ENCODE data around the gene PKIB.

Gene PKIB, protein sequence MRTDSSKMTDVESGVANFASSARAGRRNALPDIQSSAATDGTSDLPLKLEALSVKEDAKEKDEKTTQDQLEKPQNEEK

DNA sequence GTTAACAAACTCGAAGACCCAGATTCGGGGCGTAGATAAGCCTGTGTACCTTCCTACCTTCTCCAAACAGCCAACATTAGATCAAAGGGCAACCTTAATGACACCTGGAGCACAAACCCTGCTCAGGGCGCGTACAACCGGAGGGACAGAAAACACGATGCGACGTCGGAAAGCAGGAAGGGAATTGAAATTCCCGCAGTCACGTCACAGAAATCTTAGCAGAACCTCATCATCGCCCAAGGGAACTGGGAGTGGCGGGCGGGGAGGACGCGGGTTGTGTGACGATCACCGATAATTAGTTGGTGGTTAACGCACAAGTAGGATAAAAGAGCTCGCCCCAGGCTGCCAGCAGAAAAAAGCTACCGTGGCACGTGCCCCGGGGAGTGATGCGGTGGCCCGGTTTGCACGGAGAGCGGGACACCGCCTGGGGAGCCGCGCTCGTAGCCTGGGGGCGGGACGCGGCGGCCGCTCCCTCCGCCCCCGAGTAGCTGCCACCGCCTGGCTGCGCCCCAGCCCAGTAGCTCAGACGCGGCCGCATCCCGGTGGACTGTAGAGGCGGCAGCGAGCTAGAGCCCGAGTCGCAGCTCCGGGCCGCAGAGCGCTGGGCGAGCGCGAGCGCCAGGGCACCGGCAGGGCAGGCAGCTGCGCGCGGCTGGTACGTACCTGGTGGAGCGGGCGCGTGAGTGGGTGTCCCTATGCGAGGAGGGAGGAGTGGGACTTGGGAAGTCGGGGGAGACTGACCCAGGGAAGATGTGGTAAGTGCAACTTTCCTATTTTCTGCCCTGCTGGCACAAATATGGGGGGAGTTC lies at the start of gene PKIB:
Gene PKIB, plus strand, starts transcription at position 525 of the 809 bp plus-strand sequence. CDS start 107,390 bp downstream, outside the sequence.
- Histone ChIP-seq H3K9ac (ENCODE audit: insufficient read length, low read depth) (no peak within 1 kb of the TSS), H3K9me3 (ENCODE audit: insufficient read depth, low read length) (no peaks in the 10 kb centered on the region), H3K36me3 (ENCODE audit: insufficient read depth, insufficient read length, low read length) (no peaks in the 10 kb centered on the region), H3K4me3 (ENCODE audit: insufficient read length, low read depth) (no peak within 1 kb of the TSS), H3K27me3 (ENCODE audit: insufficient read depth, insufficient read length) (no peaks in the 10 kb centered on the region), H3K4me1 (ENCODE audit: insufficient read depth, insufficient read length) (no peaks in the 10 kb centered on the region)
- TF ChIP-seq SUZ12 (IDR thresholded peaks at IDR 0.05; ENCODE audit: extremely low read depth, insufficient read depth, insufficient read length) (no peak), YY1 (IDR thresholded peaks at IDR 0.05; ENCODE audit: insufficient read depth, insufficient read length) (no peak), ZNF274 (IDR thresholded peaks at IDR 0.05; ENCODE audit: low read depth, low read length) (no peak)
- DNase-seq (ENCODE audit: low read depth, low spot score) = no peak

DNA sequence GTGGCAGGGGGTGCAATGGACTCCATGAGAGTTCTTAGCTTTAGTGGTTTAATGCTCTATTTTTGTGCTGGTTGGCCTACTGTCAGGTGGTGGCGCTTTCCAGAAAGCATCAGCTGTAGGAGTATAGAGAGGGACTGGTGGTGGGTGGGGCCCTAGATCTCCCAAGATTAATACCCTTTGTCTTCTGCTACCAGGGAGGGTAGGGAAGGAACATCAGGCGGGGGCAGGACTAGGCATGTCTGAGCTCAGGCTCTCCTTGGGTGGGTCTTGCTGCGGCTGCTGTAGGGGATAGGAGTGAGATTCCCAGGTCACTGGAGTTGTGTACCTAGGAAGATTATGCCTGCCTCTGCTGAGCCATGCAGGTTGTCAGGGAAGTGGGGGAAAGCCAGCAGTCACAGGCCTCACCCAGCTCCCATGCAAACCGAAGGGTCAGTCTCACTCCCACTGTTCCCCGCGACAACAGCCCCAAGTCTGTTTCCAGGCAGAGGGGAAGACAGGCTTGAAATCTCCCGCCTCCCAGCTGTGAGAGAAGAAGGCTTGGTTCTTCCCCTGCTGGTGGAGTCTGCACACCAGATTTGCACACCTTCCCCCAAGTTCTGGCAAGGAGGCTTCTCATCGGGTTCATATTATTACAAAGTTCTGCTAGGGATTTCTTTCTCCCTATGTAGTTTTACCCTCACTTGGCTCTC lies 46.7 kb upstream of the PKIB start:
- no peak for DNase-seq (ENCODE audit: low read depth, low spot score)
- TF ChIP-seq YY1 (IDR thresholded peaks at IDR 0.05; ENCODE audit: insufficient read depth, insufficient read length) = no peak
- no peak for TF ChIP-seq ZNF274 (IDR thresholded peaks at IDR 0.05; ENCODE audit: low read depth, low read length)
- TF ChIP-seq SUZ12 (IDR thresholded peaks at IDR 0.05; ENCODE audit: extremely low read depth, insufficient read depth, insufficient read length) = no peak
- no peaks in the 10 kb centered on the region for H3K36me3 ChIP-seq (ENCODE audit: insufficient read depth, insufficient read length, low read length)

DNA sequence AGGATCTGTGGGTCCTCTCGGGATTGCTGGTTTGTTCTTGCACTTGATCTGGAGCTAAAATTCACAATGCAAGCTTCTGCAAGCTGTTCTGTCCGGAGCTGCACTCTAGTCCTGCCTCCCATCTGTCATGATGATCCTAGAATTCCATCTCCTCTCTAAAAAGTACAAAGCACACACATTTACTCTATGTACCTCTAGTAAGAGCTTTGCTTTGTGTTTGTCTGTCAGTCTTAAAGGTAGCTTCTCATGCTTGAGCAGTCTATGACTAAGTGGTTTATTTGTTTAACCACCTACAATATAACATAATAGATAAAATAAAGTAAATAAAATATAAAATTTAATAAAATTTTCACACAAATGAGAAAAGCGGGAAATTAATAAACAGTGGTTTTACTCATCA lies 46.0 kb upstream of the PKIB start:
- H3K9ac ChIP-seq (ENCODE audit: insufficient read length, low read depth) = no peak overlapping the region
- DNase-seq (ENCODE audit: low read depth, low spot score) = no peak
- no peaks in the 10 kb centered on the region for H3K27me3 ChIP-seq (ENCODE audit: insufficient read depth, insufficient read length)
- H3K4me1 ChIP-seq (ENCODE audit: insufficient read depth, insufficient read length) = no peaks in the 10 kb centered on the region
- no peaks in the 10 kb centered on the region for H3K36me3 ChIP-seq (ENCODE audit: insufficient read depth, insufficient read length, low read length)
- no peak overlapping the region for H3K4me3 ChIP-seq (ENCODE audit: insufficient read length, low read depth)
- TF ChIP-seq ZNF274 (IDR thresholded peaks at IDR 0.05; ENCODE audit: low read depth, low read length) (no peak), YY1 (IDR thresholded peaks at IDR 0.05; ENCODE audit: insufficient read depth, insufficient read length) (no peak), SUZ12 (IDR thresholded peaks at IDR 0.05; ENCODE audit: extremely low read depth, insufficient read depth, insufficient read length) (no peak)
- H3K9me3 ChIP-seq (ENCODE audit: insufficient read depth, low read length) = no peaks in the 10 kb centered on the region; the same call in 1 of the 2 replicates

More for the DNA sequence above, 46.7 kb upstream of the PKIB start:
- Histone ChIP-seq H3K9me3 (ENCODE audit: insufficient read depth, low read length) (no peaks in the 10 kb centered on the region; the same call in 1 of the 2 replicates), H3K4me3 (ENCODE audit: insufficient read length, low read depth) (no peak overlapping the region), H3K4me1 (ENCODE audit: insufficient read depth, insufficient read length) (no peaks in the 10 kb centered on the region), H3K27me3 (ENCODE audit: insufficient read depth, insufficient read length) (no peaks in the 10 kb centered on the region), H3K9ac (ENCODE audit: insufficient read length, low read depth) (no peak overlapping the region)

DNA sequence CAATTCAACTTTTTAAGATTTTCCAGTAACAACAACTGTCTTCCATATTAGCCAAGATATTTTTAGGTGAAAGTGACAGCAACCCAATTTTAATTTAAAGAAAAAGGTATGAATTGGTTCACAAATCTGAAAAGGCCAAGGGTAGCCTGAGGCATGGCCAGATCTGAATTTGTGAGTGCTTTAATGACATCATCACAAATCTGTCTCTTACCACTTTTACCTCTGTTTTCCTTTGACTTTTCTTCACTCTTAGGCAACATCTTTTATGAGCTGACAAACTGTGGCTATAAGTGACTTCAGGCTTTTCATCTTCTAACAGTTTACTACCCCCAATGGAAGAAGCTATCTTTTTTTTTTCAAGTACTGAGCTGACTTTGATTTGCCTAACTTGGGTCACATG lies 44.5 kb upstream of the PKIB start:
- H3K4me3 ChIP-seq (ENCODE audit: insufficient read length, low read depth) = no peak overlapping the region
- no peak overlapping the region for H3K9ac ChIP-seq (ENCODE audit: insufficient read length, low read depth)
- no peaks in the 10 kb centered on the region for H3K36me3 ChIP-seq (ENCODE audit: insufficient read depth, insufficient read length, low read length)
- DNase-seq (ENCODE audit: low read depth, low spot score) = no peak
- no peaks in the 10 kb centered on the region for H3K4me1 ChIP-seq (ENCODE audit: insufficient read depth, insufficient read length)
- no peaks in the 10 kb centered on the region; the same call in 1 of the 2 replicates for H3K9me3 ChIP-seq (ENCODE audit: insufficient read depth, low read length)
- no peaks in the 10 kb centered on the region for H3K27me3 ChIP-seq (ENCODE audit: insufficient read depth, insufficient read length)
- no peak for TF ChIP-seq SUZ12 (IDR thresholded peaks at IDR 0.05; ENCODE audit: extremely low read depth, insufficient read depth, insufficient read length)
- no peak for TF ChIP-seq YY1 (IDR thresholded peaks at IDR 0.05; ENCODE audit: insufficient read depth, insufficient read length)
- TF ChIP-seq ZNF274 (IDR thresholded peaks at IDR 0.05; ENCODE audit: low read depth, low read length) = no peak

DNA sequence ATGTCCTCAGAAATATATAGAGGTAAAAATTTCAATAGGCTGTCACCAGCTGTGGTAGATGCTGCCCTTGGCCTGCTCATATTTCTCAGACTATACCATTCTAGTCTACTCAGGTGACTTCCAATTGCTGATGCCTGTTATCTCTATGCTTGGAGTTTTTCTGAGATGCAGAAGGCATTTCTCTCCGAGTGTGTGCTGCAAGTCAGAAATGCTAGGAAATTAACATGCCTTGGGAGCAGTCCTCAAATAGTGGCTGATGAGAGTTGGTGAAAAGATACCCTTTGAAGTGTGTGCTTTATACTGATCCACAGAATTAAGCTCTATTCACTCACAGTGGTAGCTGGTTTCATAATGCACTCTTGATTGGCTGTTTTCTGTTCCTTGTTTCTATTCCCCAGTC lies 43.2 kb upstream of the PKIB start:
- Histone ChIP-seq H3K36me3 (ENCODE audit: insufficient read depth, insufficient read length, low read length) (no peaks in the 10 kb centered on the region), H3K9ac (ENCODE audit: insufficient read length, low read depth) (no peak overlapping the region), H3K4me3 (ENCODE audit: insufficient read length, low read depth) (no peak overlapping the region), H3K9me3 (ENCODE audit: insufficient read depth, low read length) (no peaks in the 10 kb centered on the region), H3K27me3 (ENCODE audit: insufficient read depth, insufficient read length) (no peaks in the 10 kb centered on the region), H3K4me1 (ENCODE audit: insufficient read depth, insufficient read length) (no peaks in the 10 kb centered on the region)
- DNase-seq (ENCODE audit: low read depth, low spot score) = no peak
- TF ChIP-seq ZNF274 (IDR thresholded peaks at IDR 0.05; ENCODE audit: low read depth, low read length) (no peak), YY1 (IDR thresholded peaks at IDR 0.05; ENCODE audit: insufficient read depth, insufficient read length) (no peak), SUZ12 (IDR thresholded peaks at IDR 0.05; ENCODE audit: extremely low read depth, insufficient read depth, insufficient read length) (no peak)

DNA sequence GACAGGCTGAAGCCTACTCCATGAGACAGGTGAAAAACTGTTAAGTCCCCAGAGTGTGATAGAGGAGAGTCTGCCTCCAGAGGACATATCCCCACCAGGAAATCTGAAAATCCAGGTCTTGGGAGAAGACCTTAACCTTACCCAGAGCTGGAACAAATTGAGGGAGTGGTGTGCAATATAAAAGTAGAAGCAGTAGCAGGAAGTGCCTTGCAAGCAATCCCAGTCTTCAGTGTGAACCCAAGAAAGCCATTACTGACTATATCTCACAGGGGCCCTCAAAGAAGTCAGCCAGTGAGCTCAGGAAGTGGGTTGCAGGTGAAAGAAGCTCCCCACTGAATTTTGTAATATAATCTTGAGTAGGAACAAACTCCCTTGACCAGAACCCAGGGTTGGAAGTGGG lies 41.9 kb upstream of the PKIB start:
- Histone ChIP-seq H3K9ac (ENCODE audit: insufficient read length, low read depth) (no peak overlapping the region), H3K4me3 (ENCODE audit: insufficient read length, low read depth) (no peak overlapping the region), H3K4me1 (ENCODE audit: insufficient read depth, insufficient read length) (no peaks in the 10 kb centered on the region), H3K36me3 (ENCODE audit: insufficient read depth, insufficient read length, low read length) (no peaks in the 10 kb centered on the region), H3K27me3 (ENCODE audit: insufficient read depth, insufficient read length) (no peaks in the 10 kb centered on the region), H3K9me3 (ENCODE audit: insufficient read depth, low read length) (no peaks in the 10 kb centered on the region)
- no peak for DNase-seq (ENCODE audit: low read depth, low spot score)
- TF ChIP-seq ZNF274 (IDR thresholded peaks at IDR 0.05; ENCODE audit: low read depth, low read length) (no peak), SUZ12 (IDR thresholded peaks at IDR 0.05; ENCODE audit: extremely low read depth, insufficient read depth, insufficient read length) (no peak), YY1 (IDR thresholded peaks at IDR 0.05; ENCODE audit: insufficient read depth, insufficient read length) (no peak)

DNA sequence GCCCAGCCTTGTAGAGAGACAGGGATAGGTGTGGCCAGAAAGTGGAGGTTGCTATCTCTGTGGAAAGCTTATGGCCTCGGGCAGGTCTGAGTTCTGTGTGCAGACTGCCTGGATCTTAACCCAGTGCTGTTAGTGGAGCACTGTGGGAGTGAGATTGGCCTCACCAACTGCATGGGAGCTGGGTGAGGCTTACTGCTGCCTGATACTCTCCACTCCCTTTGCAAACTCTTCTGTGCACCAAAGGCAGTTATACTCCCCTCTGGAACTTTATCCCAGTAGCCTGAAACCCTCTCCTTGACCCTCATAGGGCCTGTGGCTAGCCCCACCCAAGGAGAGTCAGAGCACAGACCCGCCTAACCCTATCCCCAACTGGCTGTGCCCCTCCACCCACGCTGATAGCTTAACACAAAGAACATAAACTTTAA lies 41.4 kb upstream of the PKIB start:
- TF ChIP-seq ZNF274 (IDR thresholded peaks at IDR 0.05; ENCODE audit: low read depth, low read length) (no peak), SUZ12 (IDR thresholded peaks at IDR 0.05; ENCODE audit: extremely low read depth, insufficient read depth, insufficient read length) (no peak), YY1 (IDR thresholded peaks at IDR 0.05; ENCODE audit: insufficient read depth, insufficient read length) (no peak)
- no peak overlapping the region for H3K4me3 ChIP-seq (ENCODE audit: insufficient read length, low read depth)
- H3K27me3 ChIP-seq (ENCODE audit: insufficient read depth, insufficient read length) = no peaks in the 10 kb centered on the region
- H3K9ac ChIP-seq (ENCODE audit: insufficient read length, low read depth) = no peak overlapping the region
- no peaks in the 10 kb centered on the region for H3K36me3 ChIP-seq (ENCODE audit: insufficient read depth, insufficient read length, low read length)
- DNase-seq (ENCODE audit: low read depth, low spot score) = no peak
- no peaks in the 10 kb centered on the region for H3K4me1 ChIP-seq (ENCODE audit: insufficient read depth, insufficient read length)
- no peaks in the 10 kb centered on the region for H3K9me3 ChIP-seq (ENCODE audit: insufficient read depth, low read length)

All from NT2/D1 (cell line).